NCI-H82 treated with DMSO at 0.1 percent for 48 hours (cell line): ENCODE data around the gene PRSS12.
"Not testable (repeated sequence)": the region's sequence is repeated elsewhere in the genome, so short reads cannot be mapped to it uniquely, and the experiment has no call there.

Source experiments
- DNase-seq: peaks from one replicate; lab custom pipeline; 2025; ENCODE audit not compliant: unreplicated experiment; lab: John Stamatoyannopoulos, UW

PRSS12 gene

DNA sequence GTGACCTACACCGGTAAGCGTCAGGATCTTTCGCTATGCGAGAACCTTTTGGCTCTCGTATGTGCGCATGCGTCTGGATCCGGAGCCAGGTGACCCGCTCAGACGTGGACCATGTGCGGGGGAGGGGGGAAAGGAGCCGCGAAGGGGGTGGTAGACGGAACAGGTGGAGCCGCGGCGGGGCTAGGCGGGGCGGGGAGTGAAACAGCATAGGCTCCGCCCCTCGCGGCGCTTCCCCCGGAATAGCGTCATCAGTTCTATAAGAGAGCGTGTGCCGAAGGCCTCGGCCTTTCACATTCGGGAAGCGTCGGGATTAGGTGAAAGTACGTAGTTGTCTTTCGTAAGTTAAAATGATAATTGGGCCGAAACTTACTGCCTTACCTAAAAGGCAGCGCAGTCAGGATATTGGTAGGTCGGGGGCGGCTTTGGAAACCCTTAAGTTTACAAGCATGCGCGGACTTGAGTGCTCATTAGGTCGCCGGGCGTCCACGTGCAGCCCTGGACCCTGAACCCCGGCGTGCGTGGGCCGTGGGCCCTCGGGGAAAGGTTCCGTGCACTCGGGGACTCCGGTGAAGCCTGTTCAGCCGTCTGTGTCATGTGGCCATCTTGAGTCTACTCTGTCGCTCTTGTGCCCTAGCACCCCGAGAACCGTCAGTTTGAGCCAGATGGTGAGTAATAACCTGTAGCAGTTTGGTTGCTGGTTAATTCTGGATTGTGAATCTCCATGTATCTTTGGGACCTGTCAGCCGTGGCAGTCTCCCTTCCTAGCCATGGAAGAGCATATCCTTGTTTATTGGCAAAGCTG lies 74.1 kb downstream of the PRSS12 start:
- peak; percentile 86 for DNase-seq

DNA sequence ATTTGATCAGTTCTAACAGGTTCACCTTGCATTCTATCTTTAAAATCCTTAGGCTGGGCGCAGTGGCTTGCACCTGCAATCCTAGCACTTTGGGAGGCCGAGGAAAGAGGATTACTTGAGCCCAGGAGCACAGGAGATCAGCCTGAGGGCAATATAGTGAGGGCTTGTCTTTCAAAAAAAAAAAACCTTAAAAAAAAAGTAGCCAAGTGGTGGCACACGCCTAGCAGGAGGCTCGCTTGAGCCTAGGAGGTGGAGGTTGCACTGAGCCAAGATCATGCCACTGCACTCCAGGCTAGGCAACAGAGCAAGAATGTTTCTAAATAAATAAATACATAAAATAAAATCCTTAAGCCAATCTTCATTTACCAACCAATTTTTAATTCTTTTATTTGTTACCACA lies 75.6 kb downstream of the PRSS12 start:
- DNase-seq = no peak

- DNase-seq = no peak
Measured at GRCh38 chr4:118276580-118276979, 76.2 kb downstream of the PRSS12 start.

GRCh38 chr4:118273642-118274041 lies 79.2 kb downstream of the PRSS12 start:
- no peak for DNase-seq

DNA sequence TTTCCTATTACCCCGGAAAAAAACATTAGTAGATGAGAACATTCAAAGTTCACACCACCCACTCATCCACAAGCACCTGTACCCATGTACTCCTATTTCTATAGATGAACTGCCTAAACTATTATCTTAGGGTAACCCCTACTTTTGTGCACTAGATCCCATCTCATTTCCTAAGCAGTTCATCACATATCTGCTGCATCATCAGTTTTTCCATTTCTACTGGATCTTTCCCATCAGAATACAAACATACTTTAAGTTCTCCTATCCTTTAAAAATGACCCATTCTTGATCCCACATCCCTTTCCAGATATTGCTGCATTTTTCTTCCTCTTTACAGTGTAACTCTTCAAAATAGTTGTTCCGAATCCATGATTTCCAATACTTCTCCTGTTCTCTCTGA lies 81.0 kb downstream of the PRSS12 start:
- DNase-seq = no peak

DNA sequence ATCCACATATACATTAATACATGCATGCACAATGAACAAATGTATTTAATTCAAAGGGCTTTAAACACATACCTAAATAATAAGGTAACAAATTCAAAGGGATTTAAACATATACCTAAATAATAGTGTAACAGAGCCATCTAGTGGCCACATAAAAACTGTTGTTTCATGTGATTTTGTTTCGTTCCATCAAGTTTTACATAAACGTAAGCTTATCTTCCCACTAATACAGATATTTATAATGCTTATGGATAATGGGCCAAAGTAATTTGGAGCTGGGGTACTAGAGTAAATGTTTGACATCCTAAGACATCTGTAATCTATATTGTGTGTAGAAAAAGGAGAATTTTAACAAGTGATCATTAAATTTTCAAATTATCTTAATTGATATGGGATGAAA lies 82.3 kb downstream of the PRSS12 start:
- peak; percentile 3 for DNase-seq

DNA sequence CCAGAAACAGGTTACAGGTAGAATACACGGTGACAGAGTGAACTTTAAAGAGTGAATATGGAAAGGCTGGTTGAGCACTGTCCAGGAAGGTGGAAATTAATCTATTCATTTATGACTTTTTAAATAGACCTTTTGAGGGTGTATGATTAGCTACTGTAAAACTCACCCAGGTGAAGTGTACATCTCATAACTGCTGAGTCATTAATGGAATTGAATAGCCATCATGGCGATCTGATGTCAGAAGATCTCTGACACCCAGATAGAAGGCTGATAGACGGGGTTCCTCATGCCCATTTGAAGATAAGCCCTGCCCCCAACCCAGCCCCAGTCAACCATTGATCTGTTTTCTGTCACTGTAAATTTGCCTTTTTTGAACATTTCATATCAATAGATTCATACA lies 84.0 kb downstream of the PRSS12 start:
- DNase-seq = no peak

DNA sequence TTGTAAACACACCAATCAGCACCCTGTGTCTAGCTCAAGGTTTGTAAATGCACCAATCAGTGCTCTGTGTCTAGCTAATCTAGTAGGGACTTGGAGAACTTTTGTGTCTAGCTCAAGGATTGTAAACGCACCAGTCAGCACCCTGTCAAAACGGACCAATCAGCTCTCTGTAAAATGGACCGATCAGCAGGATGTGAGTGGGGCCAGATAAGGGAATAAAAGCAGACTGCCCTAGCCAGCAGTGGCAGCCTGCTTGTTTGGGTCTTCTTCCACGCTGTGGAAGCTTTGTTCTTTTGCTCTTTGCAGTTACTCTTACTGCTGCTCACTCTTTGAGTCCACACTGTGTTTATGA lies 86.7 kb downstream of the PRSS12 start:
- DNase-seq = not testable (repeated sequence)

DNA sequence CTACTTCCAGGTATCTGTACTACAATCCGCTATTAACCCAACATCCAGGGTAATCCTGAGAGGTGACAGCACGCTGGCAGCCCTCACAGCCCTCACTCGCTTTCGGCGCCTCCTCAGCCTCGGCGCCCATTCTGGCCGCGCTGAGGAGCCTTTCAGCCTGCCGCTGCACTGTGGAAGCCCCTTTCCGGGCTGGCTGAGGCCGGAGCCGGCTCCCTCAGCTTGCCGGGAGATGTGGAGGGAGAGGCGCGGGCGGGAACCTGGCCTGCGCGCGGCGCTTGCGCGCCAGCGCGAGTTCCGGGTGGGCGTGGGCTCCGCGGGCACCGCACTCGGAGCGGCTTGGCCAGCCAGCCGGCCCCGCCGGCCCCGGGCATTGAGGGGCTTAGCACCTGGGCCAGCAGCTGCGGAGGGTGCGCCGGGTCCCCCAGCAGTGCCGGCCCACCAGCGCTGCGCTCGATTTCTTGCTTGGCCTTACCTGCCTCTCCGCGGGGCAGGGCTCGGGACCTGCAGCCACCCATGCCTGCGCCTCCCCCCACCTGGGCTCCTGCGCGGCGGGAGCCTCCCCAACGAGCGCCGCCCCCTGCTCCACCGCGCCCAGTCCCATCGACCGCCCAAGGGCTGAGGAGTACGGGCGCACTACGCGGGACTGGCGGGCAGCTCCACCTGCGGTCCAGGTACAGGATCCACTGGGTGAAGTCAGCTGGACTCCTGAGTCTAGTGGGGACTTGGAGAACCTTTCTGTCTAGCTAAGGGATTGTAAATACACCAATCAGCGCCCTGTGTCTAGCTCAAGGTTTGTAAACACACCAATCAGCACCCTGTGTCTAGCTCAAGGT lies 87.3 kb downstream of the PRSS12 start:
- DNase-seq = no peak

- no peak for DNase-seq
Measured at GRCh38 chr4:118264096-118264495, 88.7 kb downstream of the PRSS12 start.

DNA sequence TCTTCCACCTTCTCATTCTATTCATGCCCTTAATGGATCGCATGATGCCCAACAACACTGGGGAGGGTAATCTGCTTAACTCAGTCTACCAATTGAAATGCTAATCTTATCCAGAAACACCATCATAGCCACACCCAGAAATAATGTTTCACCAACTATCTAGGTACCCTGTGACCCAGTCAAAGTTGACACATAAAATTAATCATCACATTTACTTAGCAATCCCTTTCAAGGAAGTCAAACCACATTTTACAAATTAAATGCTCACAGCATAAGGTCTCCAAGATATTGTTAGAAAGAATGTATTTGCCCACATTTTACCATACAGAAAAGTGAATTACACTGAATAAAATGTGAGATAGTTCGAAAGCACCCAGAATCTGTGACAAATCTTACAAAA lies 92.5 kb downstream of the PRSS12 start:
- DNase-seq = no peak

DNA sequence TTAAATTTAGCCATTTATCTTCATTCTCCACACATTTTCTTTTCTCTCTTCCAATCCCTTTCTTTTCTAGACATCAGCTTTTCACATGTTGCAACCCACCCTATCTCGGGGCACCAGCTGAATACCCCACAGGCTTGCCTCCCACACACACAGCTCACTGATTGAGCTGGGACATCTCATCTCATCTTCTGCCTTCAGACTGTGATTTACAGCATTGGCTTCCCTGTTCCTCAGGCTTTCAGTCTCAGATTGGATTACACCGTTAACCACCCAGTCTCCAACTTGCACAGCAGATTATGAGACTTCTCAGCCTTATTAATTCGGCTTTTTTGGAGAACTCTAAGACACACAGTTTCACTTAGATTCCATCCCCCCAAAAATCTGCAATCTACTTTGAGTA lies 93.7 kb downstream of the PRSS12 start:
- peak; percentile 51 for DNase-seq

DNA sequence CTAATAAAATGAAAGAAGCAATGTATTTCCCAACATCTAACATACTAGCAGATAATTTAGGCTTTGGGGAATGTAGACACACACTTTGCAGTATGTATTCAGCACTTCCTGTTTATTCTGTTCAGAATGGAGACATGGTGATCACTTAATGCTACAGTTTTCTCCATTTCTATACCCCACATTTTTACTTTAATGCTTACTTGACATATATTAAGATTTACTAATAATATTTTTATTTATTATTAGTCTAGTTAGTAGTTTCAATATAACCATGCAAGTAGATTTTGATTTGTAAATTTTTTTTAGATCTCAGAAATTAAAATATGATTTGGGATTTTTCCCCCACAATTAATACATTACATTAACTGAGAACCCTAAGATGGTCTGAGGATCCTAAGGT lies 98.4 kb downstream of the PRSS12 start:
- no peak for DNase-seq

DNA sequence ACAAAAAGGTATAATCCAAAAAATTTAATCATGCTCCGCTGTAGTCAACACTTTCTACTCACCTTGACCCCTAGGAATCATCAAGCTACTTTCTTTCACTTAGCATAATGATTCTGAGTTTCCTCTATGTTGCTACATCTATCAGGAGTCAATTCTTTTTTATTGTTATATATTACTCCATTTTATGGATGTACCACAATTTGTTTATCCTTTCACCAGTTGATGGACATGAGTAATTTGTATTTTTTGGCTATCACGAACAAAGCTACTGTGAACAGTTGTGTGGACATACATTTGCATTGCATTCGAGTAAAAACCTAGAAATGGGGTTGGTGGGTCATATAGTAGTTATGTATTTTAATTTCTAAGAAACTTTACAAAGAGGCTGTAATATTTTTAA lies 102.9 kb downstream of the PRSS12 start:
- DNase-seq = no peak

GRCh38 chr4:118237531-118237930 lies 115.3 kb downstream of the PRSS12 start:
- DNase-seq = no peak

DNA sequence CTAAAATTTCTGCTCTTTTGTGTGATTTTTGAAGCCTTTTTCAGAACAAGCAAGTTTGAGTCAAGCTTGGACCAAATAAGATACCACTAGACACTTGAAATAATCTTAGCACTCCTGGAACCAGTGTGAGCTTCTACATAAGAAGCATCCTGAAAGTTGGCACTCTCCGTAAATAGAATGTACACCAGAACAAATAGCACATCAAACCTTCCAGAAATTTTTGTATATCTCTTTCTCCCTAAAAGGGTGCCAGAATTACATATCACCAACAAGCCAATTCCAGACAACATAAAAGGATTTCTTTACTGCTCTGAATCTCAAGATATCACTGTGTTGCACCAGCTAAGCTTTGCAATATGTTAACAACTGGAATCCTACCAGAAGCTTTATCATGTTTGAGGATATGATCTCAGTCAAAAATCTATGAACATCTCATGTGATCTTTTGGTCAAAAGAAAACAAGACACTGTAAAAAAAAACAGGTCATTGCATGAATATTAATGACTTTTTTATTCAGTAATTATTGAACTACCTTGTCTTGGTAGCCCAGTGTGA lies 117.2 kb downstream of the PRSS12 start:
- DNase-seq = no peak
